ENCODE data around the gene AP5S1. TPM values are rescaled to one million over a fixed set of nuclear protein-coding genes. Genes with fewer than 3 reads are reported as not detected.
A peak's percentile ranks its signal among the peaks of the same experiment; 100 is the strongest.

The AP5S1 gene
- total and polyA plus RNA-seq, 10 of the 15 experiments (the other 5 are each of a cell fraction or from before 2014, with no cell fraction given): 3.8 to 13.2 (median 7.8) TPM

DNA sequence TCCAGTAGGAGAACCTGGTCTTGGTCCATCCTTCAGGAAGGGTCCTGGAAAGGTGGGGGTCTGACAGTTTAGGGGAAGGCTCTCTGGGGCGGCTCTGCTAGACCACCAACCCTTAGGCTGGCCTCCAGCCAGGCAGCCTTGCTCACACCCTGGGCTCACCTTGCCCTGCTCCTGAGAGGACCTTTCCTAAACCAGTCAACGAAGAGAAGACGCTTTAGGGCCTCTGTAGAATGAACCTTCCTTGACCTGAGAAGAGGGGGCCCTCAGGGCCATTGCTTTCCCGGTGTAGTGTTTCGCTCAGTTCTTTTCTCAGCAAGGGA, 23.2 kb upstream of the AP5S1 start:
- WGBS (ENCODE audit: insufficient coverage, insufficient replicate concordance, low lambda C conversion rate, missing lambda C conversion rate): 62% methylated on average over 5 of the region's 5 CpGs
- intact Hi-C loops (cut with micrococcal nuclease; ENCODE audit: unreplicated experiment): loop anchor here (5.0 kb wide), 1 partner anchor 110 kb away; no protein-coding TSS in a partner anchor
- BruUV-seq (replicated peaks): no TSS peak
- ChIA-PET POLR2A (no interaction called here), CTCF (interaction anchor here (1.7 kb wide), 1 partner anchor 58 kb away, joined by 5 read pairs; no protein-coding TSS in a partner anchor), SMC1A (ENCODE audit: uncharacterized antibody, unreplicated experiment) (no interaction called here), RAD21 (ENCODE audit: unreplicated experiment) (no interaction called here)
- no peaks in the 10 kb centered on the region for H3K9me3 ChIP-seq (replicated peaks; ENCODE audit: control insufficient read depth, insufficient read depth, low read length)
- peak overlapping the region; percentile 68 for H3K9ac ChIP-seq (ENCODE audit: control insufficient read depth, insufficient read depth, low read length)
- no peak for TF ChIP-seq KDM1A (IDR thresholded peaks at IDR 0.05; ENCODE audit: borderline replicate concordance)
- TF ChIP-seq, protein P1, sequence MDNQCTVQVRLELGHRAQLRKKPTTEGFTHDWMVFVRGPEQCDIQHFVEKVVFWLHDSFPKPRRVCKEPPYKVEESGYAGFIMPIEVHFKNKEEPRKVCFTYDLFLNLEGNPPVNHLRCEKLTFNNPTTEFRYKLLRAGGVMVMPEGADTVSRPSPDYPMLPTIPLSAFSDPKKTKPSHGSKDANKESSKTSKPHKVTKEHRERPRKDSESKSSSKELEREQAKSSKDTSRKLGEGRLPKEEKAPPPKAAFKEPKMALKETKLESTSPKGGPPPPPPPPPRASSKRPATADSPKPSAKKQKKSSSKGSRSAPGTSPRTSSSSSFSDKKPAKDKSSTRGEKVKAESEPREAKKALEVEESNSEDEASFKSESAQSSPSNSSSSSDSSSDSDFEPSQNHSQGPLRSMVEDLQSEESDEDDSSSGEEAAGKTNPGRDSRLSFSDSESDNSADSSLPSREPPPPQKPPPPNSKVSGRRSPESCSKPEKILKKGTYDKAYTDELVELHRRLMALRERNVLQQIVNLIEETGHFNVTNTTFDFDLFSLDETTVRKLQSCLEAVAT (IDR thresholded peaks at IDR 0.05): no peak
- TF ChIP-seq NFIC (IDR thresholded peaks at IDR 0.05; ENCODE audit: low read depth, low read length): no peak
- TF ChIP-seq SMC3 (IDR thresholded peaks at IDR 0.05; ENCODE audit: borderline replicate concordance, low read length): no peak
- no peak for TF ChIP-seq ZNF24 (IDR thresholded peaks at IDR 0.05)
- no peak for TF ChIP-seq ASH2L (IDR thresholded peaks at IDR 0.05; ENCODE audit: borderline replicate concordance, low read depth)
- TF ChIP-seq FOS (IDR thresholded peaks at IDR 0.05; ENCODE audit: borderline replicate concordance, extremely low read depth, insufficient read length): no peak
- no peak for TF ChIP-seq MYB (IDR thresholded peaks at IDR 0.05; ENCODE audit: borderline replicate concordance, low read depth, low read length)
- no peak for TF ChIP-seq CEBPB (IDR thresholded peaks at IDR 0.05; ENCODE audit: borderline replicate concordance in 1 of 2, low read depth in 2 of 2, low read length in 2 of 2)
- no peak for TF ChIP-seq NFXL1 (IDR thresholded peaks at IDR 0.05; ENCODE audit: borderline replicate concordance)
- no peak for TF ChIP-seq MEF2A (IDR thresholded peaks at IDR 0.05; ENCODE audit: insufficient read depth, low read depth, low read length)
- H3K4me3 ChIP-seq: peak overlapping the region; percentile 77
- DNase-seq (ENCODE audit: low read depth, low spot score): no peak
- no peaks in the 10 kb centered on the region for H3K27me3 ChIP-seq (replicated peaks in 1 of 2; ENCODE audit: control insufficient read depth in 2 of 2, insufficient read depth in 2 of 2, low read length in 1 of 2)
- peak overlapping the region; percentile 85 for H3K4me2 ChIP-seq (ENCODE audit: control insufficient read depth, insufficient read depth)
- H3K36me3 ChIP-seq (ENCODE audit: control insufficient read depth in 2 of 2, insufficient read depth in 2 of 2, low read length in 1 of 2): peaks cover 5 to 13% of the 10 kb centered on the region in 2 experiments
- H3K27ac ChIP-seq (ENCODE audit: control insufficient read depth, insufficient read depth): peak overlapping the region; percentile 62
- H3K4me1 ChIP-seq (ENCODE audit: control insufficient read depth, insufficient read depth, low read length): peaks cover 37% of the 10 kb centered on the region
- no peak for ATAC-seq
- no peak overlapping the region for H2AFZ ChIP-seq (ENCODE audit: control insufficient read depth, low read depth, low read length)
- FAIRE-seq: no peak
- H3K79me2 ChIP-seq (ENCODE audit: control insufficient read depth, insufficient read depth, low read length): peaks cover 18% of the 10 kb centered on the region
- H4K20me1 ChIP-seq (ENCODE audit: control insufficient read depth, insufficient read depth): no peaks in the 10 kb centered on the region
- in situ Hi-C loops (cut with MboI): no loop called here
